GM19239 (cell line): Measurements from ENCODE around the gene C19orf25.
"Not testable (repeated sequence)": the region's sequence is repeated elsewhere in the genome, so short reads cannot be mapped to it uniquely, and the experiment has no call there.

Experiments used
- DNase-seq: peaks from one replicate; pipeline ENCODE4 v3.0.0; 2011; ENCODE audit warnings: low spot score; ENCODE audit not compliant: insufficient read length
- FAIRE-seq: peaks from 2 replicates; lab custom pipeline; 2011; peaks lifted over from hg19 to GRCh38; lab: Jason Lieb, UNC

Gene C19orf25

DNA sequence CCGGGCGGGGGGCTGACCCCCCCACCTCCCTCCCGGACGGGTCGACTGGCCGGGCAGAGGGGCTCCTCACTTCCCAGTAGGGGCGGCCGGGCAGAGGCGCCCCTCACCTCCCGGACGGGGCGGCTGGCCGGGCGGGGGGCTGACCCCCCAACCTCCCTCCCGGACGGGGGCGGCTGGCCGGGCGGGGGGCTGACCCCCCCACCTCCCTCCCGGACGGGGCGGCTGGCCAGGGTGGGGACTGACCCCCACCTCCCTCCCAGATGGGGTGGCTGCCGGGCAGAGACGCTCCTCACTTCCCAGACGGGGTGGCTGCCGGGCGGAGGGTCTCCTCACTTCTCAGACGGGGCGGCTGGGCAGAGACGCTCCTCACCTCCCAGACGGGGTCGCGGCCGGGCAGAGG, 20.2 kb upstream of the C19orf25 start:
- not testable (repeated sequence) for FAIRE-seq, DNase-seq

- FAIRE-seq: no peak
Measured at GRCh38 chr19:1497578-1498235, 18.7 kb upstream of the C19orf25 start.

GRCh38 chr19:1496714-1497577, 17.9 kb upstream of the C19orf25 start:
- DNase-seq: no peak

More at GRCh38 chr19:1497578-1498235, 18.7 kb upstream of the C19orf25 start:
- no peak for DNase-seq

DNA sequence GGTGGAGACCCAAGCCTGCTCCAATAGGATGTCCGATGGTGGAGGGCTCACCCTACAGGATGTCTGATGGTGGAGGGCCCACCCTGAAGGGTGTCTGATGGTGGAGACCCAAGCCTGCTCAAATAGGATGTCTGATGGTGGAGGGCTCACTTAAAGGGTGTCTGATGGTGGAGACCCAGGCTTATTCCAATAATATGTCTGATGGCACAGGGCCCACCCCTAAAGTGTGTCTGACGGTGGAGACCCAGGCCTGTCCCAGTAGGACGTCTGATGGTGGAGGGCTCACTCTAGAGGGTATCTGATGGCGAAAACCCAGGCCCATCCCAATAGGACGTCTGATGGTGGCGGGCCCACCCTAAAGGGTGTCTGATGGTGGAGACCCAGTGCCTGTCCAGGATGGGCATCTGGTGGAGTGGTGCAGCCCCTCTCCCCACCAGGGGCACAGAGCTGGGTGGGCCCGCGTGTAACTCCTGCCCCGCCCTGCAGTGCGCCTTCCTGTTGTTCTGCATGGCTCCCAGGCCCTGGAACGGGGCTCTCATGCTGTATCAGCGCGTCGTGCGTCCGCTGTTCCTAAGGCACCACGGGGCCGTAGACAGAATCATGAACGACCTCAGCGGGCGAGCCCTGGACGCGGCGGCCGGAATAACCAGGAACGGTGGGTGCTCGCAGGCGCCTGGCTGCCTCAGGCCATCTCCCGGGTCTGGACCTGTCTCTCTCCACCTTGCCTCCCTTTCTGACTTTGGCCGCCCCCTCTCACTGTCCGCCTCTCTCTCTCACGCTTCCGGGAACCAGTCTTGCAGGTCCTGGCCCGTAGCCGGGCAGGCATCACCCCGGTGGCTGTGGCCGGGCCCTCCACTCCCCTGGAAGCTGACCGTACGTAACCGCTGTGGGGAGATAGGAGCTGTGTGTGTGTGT, 17.0 kb upstream of the C19orf25 start:
- FAIRE-seq: no peak

More at GRCh38 chr19:1496714-1497577, 17.9 kb upstream of the C19orf25 start:
- no peak for FAIRE-seq

DNA sequence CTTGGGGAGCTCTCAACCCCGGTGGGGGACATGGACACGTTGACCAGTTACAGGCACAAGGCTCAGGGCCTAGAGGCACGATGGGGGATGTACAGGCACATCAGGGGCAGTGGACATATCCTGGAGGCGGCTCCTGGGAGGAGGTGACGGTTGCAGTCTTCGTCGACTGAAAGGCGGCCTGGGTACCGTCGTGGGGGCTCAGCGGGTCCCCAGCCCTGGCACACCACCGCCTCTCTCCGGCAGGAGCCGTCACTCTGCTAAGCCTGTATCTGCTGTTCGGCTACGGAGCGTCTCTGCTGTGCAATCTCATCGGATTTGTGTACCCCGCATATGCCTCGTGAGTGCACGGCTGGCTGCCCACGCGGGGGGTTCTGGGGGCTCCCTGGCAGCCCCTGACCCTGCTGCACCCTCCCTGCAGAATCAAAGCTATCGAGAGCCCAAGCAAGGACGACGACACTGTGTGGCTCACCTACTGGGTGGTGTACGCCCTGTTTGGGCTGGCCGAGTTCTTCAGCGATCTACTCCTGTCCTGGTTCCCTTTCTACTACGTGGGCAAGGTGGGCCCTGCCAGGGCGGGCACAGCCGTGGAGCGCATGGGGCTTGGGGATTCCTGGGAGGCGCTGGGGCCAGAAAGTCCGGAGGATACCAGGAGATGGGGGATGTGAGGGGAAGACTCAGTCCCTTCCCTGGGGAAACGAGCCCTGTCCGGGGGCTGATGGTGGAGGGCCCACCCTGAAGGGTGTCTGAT, 16.2 kb upstream of the C19orf25 start:
- no peak for FAIRE-seq
- DNase-seq: no peak

More for the DNA sequence above, 17.0 kb upstream of the C19orf25 start:
- no peak for DNase-seq

DNA sequence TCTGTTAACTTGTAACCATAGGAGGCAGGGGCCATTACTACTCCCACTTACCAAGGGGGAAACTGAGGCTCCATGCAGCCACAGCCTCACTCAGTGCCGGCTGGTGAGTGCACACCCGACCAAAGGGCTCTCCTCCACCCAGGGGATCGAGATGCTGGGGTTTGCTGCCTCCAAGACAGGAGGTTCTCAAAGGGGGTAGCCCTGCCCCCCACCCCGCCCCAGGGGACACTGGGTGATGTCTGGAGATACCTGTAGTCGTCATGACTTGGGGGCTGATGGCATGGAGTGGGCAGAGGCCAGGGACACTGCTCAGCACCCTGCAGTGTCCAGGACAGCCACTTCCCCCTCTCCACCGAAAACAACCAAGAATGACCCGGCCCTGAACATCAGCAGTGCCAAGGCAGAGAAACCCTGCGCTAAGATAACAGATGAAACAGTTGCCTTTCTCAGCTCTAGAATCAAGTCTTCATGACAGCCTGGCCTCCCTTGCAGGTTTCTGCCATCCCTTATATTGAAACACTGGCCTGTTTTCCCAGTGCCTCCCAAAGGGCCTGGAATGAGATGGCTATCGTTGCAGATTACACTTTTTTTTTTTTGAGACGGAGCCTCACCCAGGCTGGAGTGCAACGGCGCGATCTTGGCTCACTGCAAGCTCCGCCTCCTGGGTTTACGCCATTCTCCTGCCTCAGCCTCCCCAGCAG, 15.2 kb upstream of the C19orf25 start:
- FAIRE-seq (no peak), DNase-seq (no peak)

- no peak for FAIRE-seq
- DNase-seq: no peak
Measured at GRCh38 chr19:1492474-1493006, 13.5 kb upstream of the C19orf25 start.

DNA sequence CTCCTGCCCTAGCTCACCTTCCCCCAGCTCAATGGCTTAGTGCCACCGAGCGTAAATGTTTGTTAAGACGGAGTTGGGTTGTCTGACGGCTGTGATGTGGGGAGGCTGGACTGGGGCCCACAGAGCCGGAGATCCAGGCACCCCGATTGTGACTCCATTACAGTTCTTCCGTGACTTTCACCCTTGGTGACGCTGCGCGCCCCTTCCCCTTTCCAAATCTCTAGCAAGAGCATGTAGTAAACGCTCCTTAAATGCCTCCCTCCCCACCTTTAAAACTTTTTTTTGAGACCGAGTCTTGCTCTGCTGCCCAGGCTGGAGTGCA, 12.8 kb upstream of the C19orf25 start:
- no peak for DNase-seq
- FAIRE-seq: no peak

DNA sequence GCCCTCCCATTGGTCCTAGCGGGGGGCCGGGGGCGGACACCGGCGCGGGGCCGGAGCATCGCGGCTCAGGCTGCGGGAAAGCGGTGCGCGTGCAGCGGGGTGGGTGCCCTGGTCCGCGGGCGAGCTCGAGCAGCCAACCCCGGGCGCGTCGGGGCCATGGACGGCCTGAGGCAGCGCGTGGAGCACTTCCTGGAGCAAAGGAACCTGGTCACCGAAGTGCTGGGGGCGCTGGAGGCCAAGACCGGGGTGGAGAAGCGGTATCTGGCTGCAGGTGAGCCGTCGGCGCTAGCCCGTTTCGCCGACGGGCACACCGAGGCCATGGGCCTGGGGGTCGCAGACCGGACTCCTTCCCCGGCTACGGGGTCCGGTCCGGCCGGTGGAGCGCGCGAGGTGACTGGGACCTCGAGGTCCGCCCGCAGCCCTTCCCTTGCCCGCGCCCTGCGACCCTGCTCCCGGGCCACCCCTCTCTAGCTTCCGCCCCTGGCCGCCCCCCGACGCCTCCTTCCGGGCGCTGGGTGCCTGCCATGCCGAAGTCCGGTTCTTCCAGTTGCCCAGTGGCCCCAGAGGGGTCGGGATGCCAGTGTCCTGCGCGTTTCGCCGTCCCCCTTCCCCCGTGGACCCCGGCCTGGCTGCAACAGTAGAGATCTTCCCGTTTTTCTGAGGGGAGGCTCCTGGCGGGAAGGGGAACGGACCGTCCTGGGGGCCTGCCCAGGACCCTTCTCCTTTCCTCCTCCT, 12.3 kb upstream of the C19orf25 start, which contains the start of gene REEP6:
Gene REEP6, plus strand, starts transcription at position 68 of the 735 bp plus-strand sequence. Its CDS starts 89 bp downstream, at position 157.
- FAIRE-seq (no peak), DNase-seq (no peak)

- peak; percentile 95 for DNase-seq
- peak; percentile 97 for FAIRE-seq
Measured at GRCh38 chr19:1490311-1491113, 11.5 kb upstream of the C19orf25 start, which contains the start of gene PCSK4. Gene PCSK4 (minus strand): TSS chr19:1490350. CDS start chr19:1490346, 4 bp downstream.

DNA sequence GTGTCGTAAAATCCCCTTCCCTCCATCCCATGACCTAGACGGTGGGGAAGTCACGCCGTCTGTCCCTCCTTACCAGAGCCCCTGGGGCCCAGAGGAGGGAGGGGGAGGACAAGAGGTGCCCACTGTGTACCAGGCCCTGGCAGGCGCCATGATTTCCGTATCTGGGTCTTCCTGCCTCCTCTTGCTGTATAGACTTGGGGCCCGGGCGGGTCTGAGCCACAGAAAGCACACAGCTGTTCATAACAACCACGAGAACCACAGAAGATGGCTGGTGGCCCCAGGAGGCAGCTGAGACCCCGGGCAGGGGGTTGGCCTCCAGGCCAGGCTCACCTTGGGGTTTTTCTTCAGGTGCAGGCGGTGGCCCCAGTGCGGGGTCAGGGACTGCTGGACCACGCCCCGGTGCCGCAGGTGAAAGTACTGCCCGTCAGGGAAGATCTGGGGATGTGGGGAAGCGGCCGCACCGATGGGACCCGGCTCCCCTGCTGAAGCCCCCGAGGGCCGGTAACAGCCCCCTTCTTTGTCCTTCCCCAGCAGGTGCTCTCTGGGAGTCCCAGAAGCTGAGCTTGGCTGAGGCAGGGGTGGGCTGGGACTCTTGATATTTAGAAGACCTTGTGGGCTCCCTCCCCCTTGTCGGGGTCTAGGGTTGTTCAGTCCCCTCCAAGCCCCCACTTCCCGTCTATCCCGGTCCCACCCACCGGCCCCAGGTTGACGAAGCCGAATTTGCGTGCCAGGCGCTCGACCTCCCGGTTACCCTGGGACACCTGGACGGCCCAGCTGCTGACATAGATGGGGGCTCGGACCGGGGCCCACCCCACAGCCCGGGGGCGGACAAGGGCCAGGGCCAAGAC, 10.7 kb upstream of the C19orf25 start:
- no peak for DNase-seq
- no peak for FAIRE-seq

- FAIRE-seq (no peak), DNase-seq (no peak)
Measured at GRCh38 chr19:1488282-1488601, 9.2 kb upstream of the C19orf25 start.

- DNase-seq (no peak), FAIRE-seq (no peak)
Measured at GRCh38 chr19:1487576-1488281, 8.7 kb upstream of the C19orf25 start.

GRCh38 chr19:1486720-1487575, 7.9 kb upstream of the C19orf25 start:
- DNase-seq: no peak
- FAIRE-seq: no peak

DNA sequence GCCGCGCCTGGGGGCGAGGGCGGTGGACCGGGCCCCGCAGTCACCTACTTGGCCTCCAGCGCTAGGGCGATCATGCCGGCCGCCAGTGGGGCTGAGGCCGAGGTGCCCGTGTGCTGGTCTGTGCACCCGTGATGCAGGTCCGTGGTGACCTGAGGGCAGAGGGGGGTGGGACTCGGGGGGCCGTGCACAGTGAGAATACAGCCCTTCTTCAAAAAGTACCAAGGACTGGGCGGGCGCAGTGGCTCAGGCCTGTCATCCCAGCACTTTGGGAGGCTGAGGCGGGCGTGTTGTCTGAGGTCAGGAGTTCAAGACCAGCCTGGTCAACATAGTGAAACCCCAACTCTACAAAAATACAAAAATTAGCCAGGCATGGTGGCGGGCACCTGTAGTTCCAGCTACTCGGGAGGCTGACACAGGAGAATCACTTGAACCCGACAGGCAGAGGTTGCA, 5.0 kb upstream of the C19orf25 start:
- DNase-seq (no peak), FAIRE-seq (no peak)
